PC-3 (cell line): ENCODE data around the gene USP11. TPM values are rescaled to one million over a fixed set of nuclear protein-coding genes. Genes with fewer than 3 reads are reported as not detected.
A peak's percentile ranks its signal among the peaks of the same experiment; 100 is the strongest.

Experiments used
- ATAC-seq: fragments of 200-7000 bp; cut with Tn5 transposase; 2 replicates; pipeline ENCODE4 v1.9.1; 2020; ENCODE audit warnings: mild to moderate bottlenecking, moderate library complexity
- BruUV-seq: library from RNA; stranded (reverse); fragments of 400-500 nt; replicated peaks from 2 replicates; lab custom pipeline; 2021; lab: Mats Ljungman, UMichigan
- CTCF ChIA-PET: fragments of 300-600 bp; sonication (Branson Sonifier 250); formaldehyde crosslinking; loops from one replicate; lab custom pipeline; 2022; ENCODE audit warnings: antibody characterized with exemption; lab: Charles Lee
- POLR2A ChIA-PET: fragments of 300-600 bp; sonication (Branson Sonifier 250); formaldehyde crosslinking; loops from one replicate; lab custom pipeline; 2022; ENCODE audit warnings: antibody characterized with exemption; ENCODE audit not compliant: unreplicated experiment; lab: Charles Lee
- DNase-seq: peaks from one replicate; pipeline ENCODE4 v3.0.0-alpha.2; 2015
- H2AFZ ChIP-seq: fragments of 300-600 bp; sonication (generic); 2 replicates; pipeline ENCODE4 v1.6.0; 2016; ENCODE audit warnings: antibody characterized with exemption, low read length
- H3F3A ChIP-seq: fragments of 300-600 bp; sonication (generic); one replicate; pipeline ENCODE4 v1.6.0; 2017; ENCODE audit warnings: antibody characterized with exemption, low read length, control low read depth, mild to moderate bottlenecking; ENCODE audit not compliant: unreplicated experiment
- H3K27ac ChIP-seq: fragments of 300-600 bp; sonication (generic); 2 replicates; pipeline ENCODE4 v1.5.1; 2016; ENCODE audit warnings: mild to moderate bottlenecking, low read length
- H3K27me3 ChIP-seq: fragments of 300-600 bp; sonication (generic); 2 replicates; pipeline ENCODE4 v1.6.1; 2016; ENCODE audit warnings: low read length, mixed read lengths
- H3K36me3 ChIP-seq: fragments of 300-600 bp; sonication (generic); 2 replicates; pipeline ENCODE4 v1.6.1; 2016; ENCODE audit warnings: low read depth, mixed run types, low read length, mixed read lengths
- H3K4me1 ChIP-seq: fragments of 300-600 bp; sonication (generic); 2 replicates; pipeline ENCODE4 v1.5.1; 2016; ENCODE audit warnings: low read length; ENCODE audit not compliant: insufficient read depth
- H3K4me2 ChIP-seq: fragments of 300-600 bp; sonication (generic); 2 replicates; pipeline ENCODE4 v1.6.0; 2016; ENCODE audit warnings: low read length
- H3K4me3 ChIP-seq: fragments of 300-600 bp; sonication (generic); 2 replicates; pipeline ENCODE4 v1.5.1; 2016; ENCODE audit warnings: mild to moderate bottlenecking, low read length, mixed read lengths
- H3K79me2 ChIP-seq: fragments of 300-600 bp; sonication (generic); 2 replicates; pipeline ENCODE4 v1.6.1; 2017; ENCODE audit warnings: low read length, mixed read lengths
- H3K9ac ChIP-seq: fragments of 300-600 bp; sonication (generic); 2 replicates; pipeline ENCODE4 v1.6.0; 2016; ENCODE audit warnings: mild to moderate bottlenecking, low read length
- H3K9me2 ChIP-seq: fragments of 300-600 bp; sonication (generic); replicated peaks from 2 replicates; pipeline ENCODE4 v1.6.1; 2016; ENCODE audit warnings: mixed run types, low read length, mixed read lengths
- H3K9me3 ChIP-seq: fragments of 300-600 bp; sonication (generic); 2 replicates; pipeline ENCODE4 v1.6.1; 2016; ENCODE audit warnings: low read length, mixed read lengths
- H4K20me1 ChIP-seq: fragments of 300-600 bp; sonication (generic); 2 replicates; pipeline ENCODE4 v1.6.1; 2016; ENCODE audit warnings: low read length, mixed read lengths
- CTCF ChIP-seq: fragments of 300-600 bp; sonication (generic); conservative IDR thresholded peaks from 2 replicates; pipeline ENCODE4 v1.5.1; 2017; ENCODE audit warnings: antibody characterized with exemption, low read depth, mild to moderate bottlenecking, low read length
- EZH2 ChIP-seq: fragments of 300-600 bp; sonication (generic); IDR thresholded peaks from one replicate; pipeline ENCODE4 v1.6.1; 2017; ENCODE audit warnings: antibody characterized with exemption, mild to moderate bottlenecking, low read length; ENCODE audit not compliant: unreplicated experiment
- EZH2phosphoT487 ChIP-seq: fragments of 300-600 bp; sonication (generic); IDR thresholded peaks from 2 replicates; pipeline ENCODE4 v1.6.1; 2018; ENCODE audit warnings: mild to moderate bottlenecking, antibody characterized with exemption, low read length, borderline replicate concordance
- intact Hi-C: fragments of 100-400 bp; cut with micrococcal nuclease; formaldehyde crosslinking; loops from 2 replicates; pipeline ENCODE4 v1.9.0; 2023
- total RNA-seq: library from RNA; depleted of rRNA; stranded (reverse); fragments of >200 nt; gene quantifications from 2 replicates; pipeline ENCODE4 v1.2.3, GENCODE V29; 2014

USP11 gene
- total RNA-seq, 1 experiment from 2014 or later: 31.3 TPM

- POLR2A ChIA-PET: no interaction called here
- peak overlapping the region; percentile 93 for H3K4me3 ChIP-seq
- no peak for TF ChIP-seq EZH2phosphoT487
- no peak for TF ChIP-seq CTCF
- no peak for TF ChIP-seq EZH2
- CTCF ChIA-PET: no interaction called here
- H3K9me2 ChIP-seq: no peaks in the 10 kb centered on the region
- no peak overlapping the region for H2AFZ ChIP-seq
- H3K9me3 ChIP-seq: no peaks in the 10 kb centered on the region
- intact Hi-C loops: loop anchor here (1.0 to 5.0 kb wide), 2 partner anchors 14 to 93 kb away; partner anchors contain the start of gene USP11
- H3K4me2 ChIP-seq: peak overlapping the region; percentile 89
- H3F3A ChIP-seq: peaks cover 16% of the 10 kb centered on the region
- H4K20me1 ChIP-seq: peaks cover 30% of the 10 kb centered on the region
- peaks cover 34% of the 10 kb centered on the region for H3K4me1 ChIP-seq
- H3K79me2 ChIP-seq: peaks cover 47% of the 10 kb centered on the region
- no peak for ATAC-seq
- H3K27me3 ChIP-seq: no peaks in the 10 kb centered on the region
- H3K27ac ChIP-seq: peak overlapping the region; percentile 93
- DNase-seq: no peak
- TSS peak; percentile 18 for BruUV-seq
- peaks cover 31% of the 10 kb centered on the region; the same call in 1 of the 2 replicates for H3K36me3 ChIP-seq
- peak overlapping the region; percentile 99 for H3K9ac ChIP-seq
Measured at GRCh38 chrX:47218920-47219815, 13.6 kb upstream of the USP11 start.

- H2AFZ ChIP-seq: no peak overlapping the region
- intact Hi-C loops: no loop called here
- CTCF ChIA-PET: interaction anchor here (0.6 kb wide), 1 partner anchor 11 kb away, joined by 4 read pairs; no protein-coding TSS in a partner anchor
- H3K9ac ChIP-seq: no peak overlapping the region
- H3K9me3 ChIP-seq: no peaks in the 10 kb centered on the region
- peaks cover 6% of the 10 kb centered on the region for H3F3A ChIP-seq
- DNase-seq: no peak
- H3K27me3 ChIP-seq: no peaks in the 10 kb centered on the region
- BruUV-seq: no TSS peak
- peaks cover 33% of the 10 kb centered on the region for H3K36me3 ChIP-seq
- peaks cover 17% of the 10 kb centered on the region for H3K4me1 ChIP-seq
- no peak overlapping the region for H3K4me3 ChIP-seq
- peaks cover 47% of the 10 kb centered on the region for H3K79me2 ChIP-seq
- H3K4me2 ChIP-seq: no peak overlapping the region
- no peak for TF ChIP-seq EZH2
- no peak for TF ChIP-seq EZH2phosphoT487
- no peak for TF ChIP-seq CTCF
- no peak overlapping the region for H3K27ac ChIP-seq
- H3K9me2 ChIP-seq: no peaks in the 10 kb centered on the region
- peaks cover 30% of the 10 kb centered on the region for H4K20me1 ChIP-seq
- POLR2A ChIA-PET: no interaction called here
- no peak for ATAC-seq
Measured at GRCh38 chrX:47221756-47222155, 11.1 kb upstream of the USP11 start.
